SK-N-MC (cell line): Measurements from ENCODE around the gene SYTL3.

ENCODE experiments used
- DNase-seq: peaks from one replicate; pipeline ENCODE4 v3.0.0-alpha.2; 2011; ENCODE audit warnings: low read depth, low spot score
- H3K27ac ChIP-seq: fragments of 200-600 bp; sonication (generic); 2 replicates; pipeline ENCODE4 v1.5.1; 2016; ENCODE audit warnings: mixed run types
- H3K36me3 ChIP-seq: fragments of 200-600 bp; sonication (generic); 2 replicates; pipeline ENCODE4 v1.6.1; 2017; ENCODE audit warnings: antibody characterized with exemption, low read length, mixed read lengths; ENCODE audit not compliant: insufficient read depth
- H3K4me3 ChIP-seq: fragments of 200-600 bp; sonication (generic); 2 replicates; pipeline ENCODE4 v1.5.1; 2016
- H3K9ac ChIP-seq: fragments of 200-600 bp; sonication (generic); 2 replicates; pipeline ENCODE4 v1.8.0; 2017; ENCODE audit warnings: mixed run types, mixed read lengths; ENCODE audit not compliant: insufficient read length
- H3K9me3 ChIP-seq: fragments of 200-600 bp; sonication (generic); 2 replicates; pipeline ENCODE4 v1.6.1; 2017; ENCODE audit warnings: low read depth, mild to moderate bottlenecking, antibody characterized with exemption, low read length, moderate library complexity, mixed read lengths
- EZH2 ChIP-seq: fragments of 200-600 bp; sonication (generic); IDR thresholded peaks from one replicate; pipeline ENCODE4 v1.6.1; 2017; ENCODE audit warnings: antibody characterized with exemption
- FOXP2 ChIP-seq: optimal IDR thresholded peaks from 2 replicates; pipeline ENCODE3; 2011; ENCODE audit warnings: mild to moderate bottlenecking, moderate library complexity; ENCODE audit not compliant: insufficient read depth; ENCODE audit errors: extremely low read length, control extremely low read depth
- POLR2AphosphoS5 ChIP-seq: IDR thresholded peaks from 2 replicates; pipeline ENCODE4 v1.6.1; 2012; ENCODE audit warnings: mild to moderate bottlenecking, low read depth, low read length, borderline replicate concordance

The SYTL3 gene

GRCh38 chr6:158715330-158716311, 65.8 kb downstream of the SYTL3 start:
- TF ChIP-seq POLR2AphosphoS5, result no peak
- no peak for TF ChIP-seq FOXP2
- no peak for TF ChIP-seq EZH2
- no peak overlapping the region for H3K4me3 ChIP-seq
- no peak overlapping the region for H3K9ac ChIP-seq
- H3K27ac ChIP-seq, result no peak overlapping the region
- no peak for DNase-seq
- H3K36me3 ChIP-seq, result no peaks in the 10 kb centered on the region
- H3K9me3 ChIP-seq, result no peaks in the 10 kb centered on the region

- Histone ChIP-seq H3K36me3 (no peaks in the 10 kb centered on the region), H3K27ac (no peak overlapping the region), H3K4me3 (no peak overlapping the region), H3K9me3 (no peaks in the 10 kb centered on the region), H3K9ac (no peak overlapping the region)
- no peak for DNase-seq
- TF ChIP-seq FOXP2 (no peak), EZH2 (no peak), POLR2AphosphoS5 (no peak)
Observed at GRCh38 chr6:158717341-158718330, 67.8 kb downstream of the SYTL3 start.

GRCh38 chr6:158718461-158719046, 68.7 kb downstream of the SYTL3 start:
- H3K36me3 ChIP-seq, result no peaks in the 10 kb centered on the region
- no peak overlapping the region for H3K9ac ChIP-seq
- no peak overlapping the region for H3K27ac ChIP-seq
- no peak for DNase-seq
- TF ChIP-seq EZH2, result no peak
- no peak for TF ChIP-seq FOXP2
- no peak for TF ChIP-seq POLR2AphosphoS5
- no peak overlapping the region for H3K4me3 ChIP-seq
- no peaks in the 10 kb centered on the region for H3K9me3 ChIP-seq

- no peak overlapping the region for H3K4me3 ChIP-seq
- no peaks in the 10 kb centered on the region for H3K9me3 ChIP-seq
- H3K9ac ChIP-seq, result no peak overlapping the region
- no peak for TF ChIP-seq EZH2
- no peak for TF ChIP-seq FOXP2
- no peak for TF ChIP-seq POLR2AphosphoS5
- DNase-seq, result no peak
- H3K36me3 ChIP-seq, result no peaks in the 10 kb centered on the region
- H3K27ac ChIP-seq, result no peak overlapping the region
Observed at GRCh38 chr6:158722176-158722729, 72.4 kb downstream of the SYTL3 start.

- TF ChIP-seq POLR2AphosphoS5 (no peak), FOXP2 (no peak)
- Histone ChIP-seq H3K9ac (no peak overlapping the region), H3K27ac (no peak overlapping the region), H3K9me3 (no peaks in the 10 kb centered on the region), H3K36me3 (no peaks in the 10 kb centered on the region), H3K4me3 (no peak overlapping the region)
- DNase-seq, result no peak
Observed at GRCh38 chr6:158725704-158726103, 75.8 kb downstream of the SYTL3 start.

GRCh38 chr6:158729906-158730540, 80.2 kb downstream of the SYTL3 start:
- Histone ChIP-seq H3K9me3 (no peaks in the 10 kb centered on the region), H3K4me3 (no peak overlapping the region), H3K36me3 (no peaks in the 10 kb centered on the region), H3K9ac (no peak overlapping the region), H3K27ac (no peak overlapping the region)
- TF ChIP-seq POLR2AphosphoS5 (no peak), FOXP2 (no peak), EZH2 (no peak)
- DNase-seq, result no peak

- Histone ChIP-seq H3K9ac (no peak overlapping the region), H3K9me3 (no peaks in the 10 kb centered on the region), H3K36me3 (no peaks in the 10 kb centered on the region), H3K27ac (no peak overlapping the region), H3K4me3 (no peak overlapping the region)
- no peak for TF ChIP-seq EZH2
- TF ChIP-seq POLR2AphosphoS5, result no peak
- TF ChIP-seq FOXP2, result no peak
- no peak for DNase-seq
Observed at GRCh38 chr6:158730541-158730907, 80.7 kb downstream of the SYTL3 start.

- Histone ChIP-seq H3K36me3 (no peaks in the 10 kb centered on the region), H3K27ac (no peak overlapping the region), H3K4me3 (no peak overlapping the region), H3K9ac (no peak overlapping the region), H3K9me3 (no peaks in the 10 kb centered on the region)
- no peak for DNase-seq
- TF ChIP-seq POLR2AphosphoS5 (no peak), EZH2 (no peak), FOXP2 (no peak)
Observed at GRCh38 chr6:158735009-158735408, 85.2 kb downstream of the SYTL3 start.
